DOHH2 (cell line): ENCODE results near the gene C19orf73.

Source experiments
- H3F3A ChIP-seq: fragments of 200-600 bp; sonication (generic), shearing (Covaris generic); 2 replicates; pipeline ENCODE4 v1.6.0; 2016; ENCODE audit warnings: antibody characterized with exemption, mild to moderate bottlenecking; ENCODE audit not compliant: control insufficient read depth, insufficient read depth
- H3K27ac ChIP-seq: fragments of 200-600 bp; sonication (generic); 2 replicates; pipeline ENCODE4 v1.5.1; 2014; ENCODE audit warnings: low read depth, mild to moderate bottlenecking, low read length, moderate library complexity
- H3K27me3 ChIP-seq: fragments of 200-600 bp; sonication (generic); 2 replicates; pipeline ENCODE4 v1.6.1; 2014; ENCODE audit warnings: mild to moderate bottlenecking, low read length, mixed read lengths; ENCODE audit not compliant: control insufficient read depth
- H3K36me3 ChIP-seq: fragments of 200-600 bp; sonication (generic); 2 replicates; pipeline ENCODE4 v1.6.1; 2014; ENCODE audit warnings: mild to moderate bottlenecking, low read length, moderate library complexity, mixed read lengths; ENCODE audit not compliant: control insufficient read depth
- H3K4me1 ChIP-seq: fragments of 200-600 bp; sonication (generic); 2 replicates; pipeline ENCODE4 v1.6.1; 2014; ENCODE audit warnings: mild to moderate bottlenecking, low read length, mixed read lengths; ENCODE audit not compliant: control insufficient read depth
- H3K4me2 ChIP-seq: fragments of 200-600 bp; sonication (generic); 2 replicates; pipeline ENCODE4 v1.6.0; 2014; ENCODE audit warnings: mild to moderate bottlenecking, low read length, moderate library complexity
- H3K4me3 ChIP-seq: fragments of 200-600 bp; sonication (generic); 2 replicates; pipeline ENCODE4 v1.5.1; 2014; ENCODE audit warnings: mild to moderate bottlenecking, low read length, mixed read lengths
- H3K79me2 ChIP-seq: fragments of 200-600 bp; sonication (generic); 2 replicates; pipeline ENCODE4 v1.6.1; 2014; ENCODE audit warnings: mild to moderate bottlenecking, low read length, mixed read lengths; ENCODE audit not compliant: control insufficient read depth
- H3K9me2 ChIP-seq: fragments of 200-600 bp; sonication (generic); replicated peaks from 2 replicates; pipeline ENCODE4 v1.6.1; 2014; ENCODE audit warnings: mild to moderate bottlenecking, low read length, mixed read lengths; ENCODE audit not compliant: control insufficient read depth
- H3K9me3 ChIP-seq: fragments of 200-600 bp; sonication (generic); 2 replicates; pipeline ENCODE4 v1.6.1; 2014; ENCODE audit warnings: antibody characterized with exemption, low read length, mixed read lengths; ENCODE audit not compliant: control insufficient read depth, insufficient read depth
- H4K20me1 ChIP-seq: fragments of 200-600 bp; sonication (generic); 2 replicates; pipeline ENCODE4 v1.6.0; 2014; ENCODE audit warnings: low read depth, mild to moderate bottlenecking, antibody characterized with exemption, low read length, moderate library complexity; ENCODE audit not compliant: control insufficient read depth, insufficient read depth
- EZH2phosphoT487 ChIP-seq: fragments of 200-600 bp; sonication (generic); IDR thresholded peaks from 2 replicates; pipeline ENCODE4 v1.6.1; 2017; ENCODE audit warnings: borderline replicate concordance, mild to moderate bottlenecking, antibody characterized with exemption, low read length, moderate library complexity, mixed read lengths
- TF ChIP-seq, protein P1 (sequence below): fragments of 200-600 bp; sonication (generic); IDR thresholded peaks from one replicate; pipeline ENCODE4 v1.5.1; 2014; ENCODE audit warnings: antibody characterized with exemption, mild to moderate bottlenecking, low read depth, low read length; ENCODE audit not compliant: poor library complexity, severe bottlenecking

The C19orf73 gene

DNA sequence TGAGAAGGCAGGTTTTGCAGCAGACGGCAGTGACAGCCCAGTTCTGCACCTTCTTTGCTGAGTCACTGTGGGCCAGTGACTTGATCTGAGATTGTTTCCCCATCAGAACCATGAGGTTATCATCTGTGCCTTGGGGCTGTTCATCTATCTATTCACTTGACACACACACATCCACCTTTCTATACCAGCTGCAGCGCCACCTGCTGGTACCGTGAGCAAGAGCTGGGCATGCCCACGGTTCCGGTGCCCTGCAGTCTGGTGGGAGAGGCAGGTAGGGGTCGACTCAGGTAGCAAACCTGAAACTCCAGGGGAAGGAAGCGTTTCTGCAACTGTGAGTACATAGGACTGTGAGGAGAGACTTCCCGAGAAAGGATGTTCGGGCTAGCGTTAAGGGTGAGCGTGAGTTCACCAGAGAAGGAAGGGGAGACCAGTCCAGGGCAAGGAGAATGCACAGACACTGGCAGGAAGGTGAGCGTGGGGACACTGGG, 12.3 kb downstream of the C19orf73 start:
- H3K79me2 ChIP-seq: no peaks in the 10 kb centered on the region
- peaks cover 30% of the 10 kb centered on the region for H3F3A ChIP-seq
- H4K20me1 ChIP-seq: peaks cover 15% of the 10 kb centered on the region
- H3K9me3 ChIP-seq: no peaks in the 10 kb centered on the region
- H3K27me3 ChIP-seq: no peaks in the 10 kb centered on the region
- no peaks in the 10 kb centered on the region for H3K9me2 ChIP-seq
- no peak overlapping the region for H3K4me2 ChIP-seq
- no peak for TF ChIP-seq EZH2phosphoT487
- TF ChIP-seq, protein P1, sequence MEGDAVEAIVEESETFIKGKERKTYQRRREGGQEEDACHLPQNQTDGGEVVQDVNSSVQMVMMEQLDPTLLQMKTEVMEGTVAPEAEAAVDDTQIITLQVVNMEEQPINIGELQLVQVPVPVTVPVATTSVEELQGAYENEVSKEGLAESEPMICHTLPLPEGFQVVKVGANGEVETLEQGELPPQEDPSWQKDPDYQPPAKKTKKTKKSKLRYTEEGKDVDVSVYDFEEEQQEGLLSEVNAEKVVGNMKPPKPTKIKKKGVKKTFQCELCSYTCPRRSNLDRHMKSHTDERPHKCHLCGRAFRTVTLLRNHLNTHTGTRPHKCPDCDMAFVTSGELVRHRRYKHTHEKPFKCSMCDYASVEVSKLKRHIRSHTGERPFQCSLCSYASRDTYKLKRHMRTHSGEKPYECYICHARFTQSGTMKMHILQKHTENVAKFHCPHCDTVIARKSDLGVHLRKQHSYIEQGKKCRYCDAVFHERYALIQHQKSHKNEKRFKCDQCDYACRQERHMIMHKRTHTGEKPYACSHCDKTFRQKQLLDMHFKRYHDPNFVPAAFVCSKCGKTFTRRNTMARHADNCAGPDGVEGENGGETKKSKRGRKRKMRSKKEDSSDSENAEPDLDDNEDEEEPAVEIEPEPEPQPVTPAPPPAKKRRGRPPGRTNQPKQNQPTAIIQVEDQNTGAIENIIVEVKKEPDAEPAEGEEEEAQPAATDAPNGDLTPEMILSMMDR: peak; percentile 99
- no peak overlapping the region for H3K4me3 ChIP-seq
- no peak overlapping the region for H3K27ac ChIP-seq
- no peaks in the 10 kb centered on the region for H3K4me1 ChIP-seq
- peaks cover 78% of the 10 kb centered on the region for H3K36me3 ChIP-seq

DNA sequence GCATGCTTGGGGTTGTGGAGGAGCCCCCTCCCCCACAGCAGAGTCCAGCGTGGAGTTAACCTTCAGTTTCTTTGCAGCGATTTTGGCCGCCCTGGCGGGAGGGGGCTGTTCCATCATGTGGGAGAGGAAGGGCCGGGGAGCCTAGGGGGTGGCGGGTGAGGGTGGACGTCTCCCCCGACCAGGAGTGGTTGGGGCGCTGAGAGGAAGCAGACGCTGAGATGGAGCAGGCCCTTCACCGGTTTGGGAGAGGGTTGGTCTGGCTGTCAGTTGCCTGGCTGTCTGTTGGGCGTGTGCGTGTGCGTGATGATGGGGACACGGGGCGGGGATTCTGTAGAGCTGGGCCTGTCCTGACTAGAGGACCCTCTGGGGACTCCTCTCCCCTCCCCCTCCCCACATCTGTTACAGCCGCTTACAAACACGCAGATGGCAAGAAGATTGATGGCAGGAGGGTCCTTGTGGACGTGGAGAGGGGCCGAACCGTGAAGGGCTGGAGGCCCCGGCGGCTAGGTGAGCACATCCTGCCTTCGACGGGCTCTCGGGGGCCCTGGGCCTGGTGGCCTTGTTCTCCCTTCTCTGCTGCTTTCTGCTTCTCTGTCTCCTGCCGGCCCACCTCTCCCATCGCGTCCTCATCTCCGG, 14.6 kb downstream of the C19orf73 start:
- Histone ChIP-seq H3K9me3 (no peaks in the 10 kb centered on the region), H3F3A (peaks cover 14% of the 10 kb centered on the region), H3K36me3 (peaks cover 96% of the 10 kb centered on the region), H3K79me2 (peaks cover 4% of the 10 kb centered on the region), H3K4me1 (no peaks in the 10 kb centered on the region), H3K27ac (no peak overlapping the region), H3K4me2 (no peak overlapping the region), H4K20me1 (peaks cover 15% of the 10 kb centered on the region), H3K27me3 (no peaks in the 10 kb centered on the region), H3K4me3 (no peak overlapping the region), H3K9me2 (no peaks in the 10 kb centered on the region)
- TF ChIP-seq, protein P1: no peak
- TF ChIP-seq EZH2phosphoT487: no peak

DNA sequence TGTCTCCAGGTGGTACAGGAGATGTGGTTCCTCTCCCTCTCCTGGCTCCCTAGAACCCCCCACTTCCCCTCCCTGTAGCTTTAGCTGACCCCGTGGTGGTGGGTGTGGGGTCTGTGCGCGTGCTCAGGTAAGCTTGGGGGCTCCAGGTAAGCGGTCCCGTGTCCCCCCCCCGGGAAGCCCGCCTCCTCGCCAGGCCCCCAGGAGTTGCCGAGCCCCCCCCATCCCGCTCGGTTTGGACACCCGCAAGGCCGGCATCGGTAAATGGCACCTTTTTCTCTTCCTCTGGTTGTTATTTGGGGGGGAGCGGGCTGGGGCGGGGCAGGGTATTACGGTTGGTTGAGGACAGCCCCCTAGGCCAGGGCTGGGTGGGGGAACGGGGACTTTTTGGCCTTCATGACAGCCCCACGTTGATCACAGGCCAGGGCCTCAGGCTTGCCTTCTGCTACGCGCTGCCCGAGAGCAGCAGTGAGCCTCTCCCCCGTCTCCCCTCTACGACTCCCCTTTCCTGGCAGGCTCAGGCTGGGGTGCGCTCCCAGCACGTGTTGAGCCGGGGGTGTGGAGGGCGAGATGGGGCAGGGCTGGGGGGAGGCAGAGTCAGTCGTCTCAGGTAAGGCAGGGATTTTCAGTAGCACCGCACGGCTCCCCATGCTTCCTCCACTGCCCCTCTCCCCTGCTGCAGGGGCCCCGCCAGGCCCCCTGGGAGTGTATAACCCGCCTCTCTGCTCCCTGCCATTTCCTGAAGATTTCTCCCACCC, 15.4 kb downstream of the C19orf73 start:
- Histone ChIP-seq H4K20me1 (peaks cover 20% of the 10 kb centered on the region), H3K9me2 (no peaks in the 10 kb centered on the region), H3K27ac (no peak overlapping the region), H3K9me3 (no peaks in the 10 kb centered on the region), H3K36me3 (peaks cover 96% of the 10 kb centered on the region), H3F3A (peaks cover 7% of the 10 kb centered on the region), H3K4me1 (no peaks in the 10 kb centered on the region), H3K79me2 (peaks cover 11% of the 10 kb centered on the region), H3K4me2 (no peak overlapping the region), H3K27me3 (no peaks in the 10 kb centered on the region), H3K4me3 (no peak overlapping the region)
- no peak for TF ChIP-seq EZH2phosphoT487
- TF ChIP-seq, protein P1: no peak
